ENCODE measurements around the gene GCFC2. TPM values are rescaled to one million over a fixed set of nuclear protein-coding genes. Genes with fewer than 3 reads are reported as not detected.

The GCFC2 gene
- total and polyA plus RNA-seq, 2 of the 13 experiments (the other 11 are each of a cell fraction or from before 2014, with no cell fraction given), result 26.8 to 49.0 TPM

GRCh38 chr2:75632813-75633212, 77.9 kb downstream of the GCFC2 start:
- H3K79me2 ChIP-seq (ENCODE audit: insufficient read depth, low read length), result no peaks in the 10 kb centered on the region
- H2AFZ ChIP-seq (ENCODE audit: low read length), result no peak overlapping the region
- 42% methylated on average over 1 of the region's 1 CpG for WGBS (ENCODE audit: low lambda C conversion rate)
- in situ Hi-C loops (cut with HindIII; ENCODE audit: extremely low pct_ligation_motif_present, low pct_unique_long_range_greater_than_20kb) (no loop called here), intact Hi-C loops (cut with micrococcal nuclease; ENCODE audit: unreplicated experiment) (no loop called here)
- no peak for DNase-seq (ENCODE audit: low spot score)
- no peak for FAIRE-seq
- H3K4me3 ChIP-seq (replicated peaks in 1 of 3; ENCODE audit: insufficient read depth in 1 of 3, low read depth in 2 of 3, low read length in 3 of 3), result no peak overlapping the region
- no peak overlapping the region for H3K4me2 ChIP-seq (ENCODE audit: low read depth, low read length)
- H3K36me3 ChIP-seq (replicated peaks in 1 of 2; ENCODE audit: control insufficient read depth in 1 of 2, insufficient read depth in 2 of 2, low read length in 2 of 2), result no peaks in the 10 kb centered on the region
- no peak for TF ChIP-seq AKNA (CRISPR knock-in tag; IDR thresholded peaks at IDR 0.05; ENCODE audit: borderline replicate concordance)
- no peak for TF ChIP-seq ZSCAN12 (CRISPR knock-in tag; IDR thresholded peaks at IDR 0.05)
- no peak for TF ChIP-seq CEBPB (IDR thresholded peaks at IDR 0.05; ENCODE audit: borderline replicate concordance, low read depth, low read length)
- TF ChIP-seq ATAD3A (CRISPR knock-in tag; IDR thresholded peaks at IDR 0.05), result no peak
- no peak for TF ChIP-seq ZNF773 (CRISPR knock-in tag; IDR thresholded peaks at IDR 0.05; ENCODE audit: borderline replicate concordance)
- TF ChIP-seq ZNF343 (CRISPR knock-in tag; IDR thresholded peaks at IDR 0.05), result no peak
- peaks cover 0 to 26% of the 10 kb centered on the region in 2 experiments; a peak in 2 of 5 replicates for H3K27me3 ChIP-seq (ENCODE audit: control insufficient read depth in 1 of 2, insufficient read depth in 2 of 2, low read length in 2 of 2)
- no peaks in the 10 kb centered on the region for H3K4me1 ChIP-seq (ENCODE audit: insufficient read depth, low read length)
- no peaks in the 10 kb centered on the region for H3K9me3 ChIP-seq (ENCODE audit: low read length)
- POLR2A ChIA-PET, result no interaction called here
- ATAC-seq, result no peak
- CTCF ChIA-PET (ENCODE audit: low intra/inter-chr PET ratio, low total read pairs), result no interaction called here
- H3K27ac ChIP-seq (ENCODE audit: extremely low read length, insufficient read depth, low read length), result no peak overlapping the region
- H4K20me1 ChIP-seq (ENCODE audit: insufficient read depth, low read length), result no peaks in the 10 kb centered on the region
- H3K9ac ChIP-seq (ENCODE audit: insufficient read depth, low read depth, low read length), result no peak overlapping the region
- no TSS peak for BruUV-seq (replicated peaks)
